RPMI7951 (cell line): ENCODE measurements around the gene EXOC6B. TPM values are rescaled to one million over a fixed set of nuclear protein-coding genes. Genes with fewer than 3 reads are reported as not detected.

Experiments
- DNase-seq: peaks from one replicate; pipeline ENCODE4 v3.0.0-alpha.2; 2012; ENCODE audit warnings: low read depth
- total RNA-seq: library from RNA; depleted of rRNA; stranded (reverse); fragments of >200 nt; shearing (Covaris generic); gene quantifications from 2 replicates; pipeline ENCODE4 v1.2.3, GENCODE V29; 2014

EXOC6B gene
- total RNA-seq, 1 experiment from 2014 or later = 9.9 TPM

DNA sequence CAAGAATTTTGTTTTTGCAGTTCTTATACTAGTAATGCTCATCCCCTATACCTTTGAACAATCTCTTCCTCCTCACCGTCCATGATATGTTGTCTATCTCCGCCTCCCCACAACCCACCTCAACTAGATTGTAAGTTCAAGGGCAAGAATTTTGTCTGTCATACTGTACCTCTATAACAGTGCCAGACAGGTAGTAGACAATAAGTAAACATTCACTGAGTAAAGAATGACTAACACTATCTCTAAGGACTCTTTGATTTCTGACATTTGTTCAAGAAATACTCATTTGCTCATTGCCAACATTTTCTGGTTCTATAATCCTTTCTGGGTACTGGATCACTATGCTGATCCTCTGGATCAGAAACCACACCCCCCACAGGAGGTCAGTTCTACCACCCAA lies 82.4 kb downstream of the EXOC6B start:
- no peak for DNase-seq

DNA sequence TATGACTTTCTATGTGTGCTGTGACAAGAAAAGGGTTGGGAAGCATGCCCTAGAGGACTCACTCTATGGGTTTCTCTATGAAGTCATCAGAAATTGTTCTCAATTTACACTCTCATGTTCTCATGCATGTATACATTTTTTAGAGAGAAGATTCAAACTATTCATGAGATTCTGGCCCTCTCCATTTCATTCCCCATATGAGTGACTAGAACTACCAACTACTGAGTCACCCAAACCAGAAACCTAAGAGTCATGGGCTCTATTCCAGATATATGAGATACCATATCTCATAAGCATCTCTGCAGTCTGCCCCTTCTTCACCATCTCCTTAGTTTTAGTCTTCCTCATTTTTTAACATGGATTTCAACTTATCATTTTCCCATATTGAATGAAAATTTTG lies 87.7 kb downstream of the EXOC6B start:
- no peak for DNase-seq

DNA sequence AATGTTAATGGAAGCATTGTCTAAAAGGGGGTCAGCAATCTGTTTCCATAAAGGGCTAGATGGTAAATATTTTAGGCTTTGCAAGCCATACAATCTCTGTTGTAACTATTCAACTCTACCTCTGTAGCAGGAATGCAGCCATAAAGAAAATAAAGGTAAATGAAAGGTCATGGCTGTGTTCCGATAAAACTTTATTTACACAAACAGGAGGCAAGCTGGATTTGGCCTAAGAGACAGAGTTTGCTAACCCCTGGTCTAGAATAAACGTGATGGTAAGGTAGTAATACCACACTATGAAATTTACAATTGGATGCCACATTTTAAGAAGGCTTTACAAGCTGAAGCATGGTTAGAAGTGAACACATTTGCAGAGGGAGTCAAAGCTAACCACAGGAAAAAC lies 91.4 kb downstream of the EXOC6B start:
- DNase-seq = no peak

DNA sequence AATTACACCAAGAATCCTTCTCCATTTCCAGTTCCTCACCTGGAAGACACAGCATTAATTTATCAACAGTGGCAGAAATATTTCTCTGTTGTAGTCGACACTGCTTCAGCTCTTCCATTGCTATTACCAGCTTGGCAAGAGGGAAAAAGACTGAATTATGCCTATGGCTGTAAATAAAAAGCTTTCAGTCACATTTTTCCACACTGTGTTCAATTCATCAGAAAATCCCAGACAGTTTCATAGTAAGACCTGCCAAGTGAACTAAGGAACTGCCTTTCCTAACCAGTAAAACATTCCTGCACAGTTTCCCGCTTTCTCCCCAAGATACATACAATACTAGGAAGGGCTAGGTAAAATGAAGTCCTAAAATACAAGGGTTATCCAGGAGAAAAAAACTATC lies 94.7 kb downstream of the EXOC6B start:
- DNase-seq = no peak

DNA sequence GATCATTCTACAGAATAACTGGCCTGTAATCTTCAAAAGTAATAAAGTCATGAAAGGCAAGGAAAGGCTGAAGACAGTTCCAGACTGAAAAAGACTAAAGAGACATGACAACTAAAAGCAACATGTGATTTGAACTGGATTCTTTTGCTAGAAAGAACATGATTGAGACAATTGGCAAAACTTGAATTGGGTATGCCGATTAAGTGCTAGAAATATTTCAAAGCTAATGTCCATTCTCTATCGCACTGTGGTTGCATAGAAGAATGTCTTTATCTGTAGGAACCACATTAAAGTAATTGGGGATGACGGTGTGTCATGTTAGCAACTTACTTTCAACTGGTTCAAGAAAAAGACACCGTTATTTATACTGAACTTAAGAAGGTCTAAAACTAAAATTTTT lies 98.5 kb downstream of the EXOC6B start:
- no peak for DNase-seq

DNA sequence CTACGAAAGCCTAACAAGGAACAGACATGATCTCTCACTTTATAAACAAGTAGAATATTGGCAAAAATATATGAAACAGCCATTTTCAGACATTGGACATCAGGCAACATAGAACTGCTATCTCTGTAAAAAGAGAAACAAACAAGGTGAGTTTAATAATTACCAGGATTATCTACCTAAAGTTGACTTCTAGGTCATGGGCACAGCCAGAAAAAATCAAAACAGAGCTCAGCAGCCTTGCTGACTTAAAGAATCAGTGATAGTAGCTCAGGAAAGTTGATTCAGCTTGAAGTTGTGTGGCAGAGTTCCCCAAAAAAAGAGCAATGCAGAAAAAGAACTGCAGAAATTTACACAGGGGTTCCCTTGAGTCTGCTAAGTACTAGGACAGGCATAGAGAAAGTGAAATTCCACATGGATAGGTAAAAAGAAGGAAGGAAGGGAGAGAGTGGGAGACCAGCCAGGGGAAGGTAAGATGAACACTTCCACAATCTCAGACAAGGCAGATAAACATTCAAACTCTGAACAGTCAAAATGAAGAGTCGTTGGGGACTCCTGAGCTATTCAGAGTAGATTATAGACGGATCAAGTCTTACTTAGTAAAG lies 102.0 kb downstream of the EXOC6B start:
- DNase-seq = no peak

DNA sequence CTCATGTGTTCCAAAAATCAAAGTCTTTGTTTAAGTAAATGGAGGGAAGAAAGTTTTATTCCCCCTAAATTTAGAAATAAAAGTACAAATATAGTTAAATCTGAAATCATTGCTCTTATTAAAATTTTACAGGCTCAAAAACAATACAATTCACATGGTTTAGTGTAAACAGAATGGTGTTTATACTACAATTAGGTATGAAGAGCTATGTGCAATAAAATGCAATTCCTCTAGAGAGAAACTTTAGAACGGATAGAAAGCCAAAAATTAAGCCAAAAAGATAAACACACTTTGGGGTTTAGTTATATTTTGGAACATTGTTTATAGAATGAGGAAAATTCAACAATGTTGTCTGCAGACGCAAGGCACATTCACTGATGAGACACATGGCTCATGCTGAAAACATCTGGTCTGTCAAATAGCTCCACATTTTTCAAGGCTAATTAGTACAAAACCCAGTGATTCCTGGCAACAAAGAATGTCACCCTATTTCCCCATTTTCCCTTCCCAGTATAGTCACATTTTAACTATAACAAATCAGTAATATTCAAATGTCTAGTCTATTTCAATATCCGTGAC lies 103.3 kb downstream of the EXOC6B start:
- DNase-seq = peak; percentile 46

DNA sequence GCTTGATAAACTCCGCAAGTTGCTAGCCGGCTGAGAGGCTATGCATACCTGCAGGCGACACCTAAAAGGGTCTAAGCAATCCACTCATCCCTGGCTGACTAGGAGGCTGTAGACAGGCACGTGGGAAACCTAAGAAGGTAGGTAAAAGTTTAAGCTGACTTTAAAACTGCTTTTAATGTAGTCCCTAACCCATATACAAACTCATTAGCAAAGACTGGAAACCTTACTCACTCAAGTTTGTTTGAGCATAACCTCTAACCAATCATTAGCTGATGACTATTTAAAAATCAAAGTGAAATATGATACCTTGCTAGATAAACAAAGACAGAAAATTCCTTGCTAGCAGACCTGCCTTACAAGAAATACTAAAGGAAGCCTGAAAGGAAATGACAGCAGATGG lies 106.4 kb downstream of the EXOC6B start:
- DNase-seq = peak; percentile 16

DNA sequence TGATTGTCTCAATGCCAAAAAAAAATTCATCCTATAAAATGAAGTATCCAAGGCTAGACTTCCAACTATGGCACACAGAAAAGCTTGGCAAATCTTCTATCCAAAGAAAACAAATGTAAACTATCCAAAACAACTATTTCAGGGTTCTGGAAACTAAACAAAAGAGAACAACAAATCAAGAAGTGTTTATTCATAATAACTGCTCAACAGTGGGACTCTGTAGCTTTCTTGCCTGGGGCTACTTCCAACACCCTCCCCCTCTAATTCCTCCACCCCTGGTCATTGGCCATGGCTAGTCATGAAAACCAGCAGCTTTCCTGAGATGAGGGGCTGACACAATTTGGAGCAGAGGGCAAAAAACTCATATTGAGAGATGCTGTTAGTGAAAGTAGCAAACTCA lies 107.0 kb downstream of the EXOC6B start:
- peak; percentile 10 for DNase-seq

DNA sequence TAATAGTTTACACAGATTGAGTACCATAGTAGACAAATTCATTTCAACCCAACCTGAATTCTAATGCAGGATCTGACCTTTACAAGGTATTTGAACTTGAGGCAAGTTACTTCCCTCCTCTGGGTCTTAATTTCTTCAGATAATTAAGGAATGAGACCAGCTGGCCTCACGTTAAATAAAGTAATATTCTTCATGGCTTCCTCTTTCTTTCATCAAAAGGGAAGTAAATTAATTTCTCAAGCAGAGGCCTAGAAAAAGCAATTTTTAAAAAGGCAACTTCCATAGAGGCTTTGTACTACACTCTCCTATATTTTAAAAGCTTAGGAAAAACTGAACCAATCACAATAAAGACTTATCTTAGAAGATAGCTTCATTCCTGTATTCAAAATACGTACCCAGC lies 109.2 kb downstream of the EXOC6B start:
- no peak for DNase-seq

DNA sequence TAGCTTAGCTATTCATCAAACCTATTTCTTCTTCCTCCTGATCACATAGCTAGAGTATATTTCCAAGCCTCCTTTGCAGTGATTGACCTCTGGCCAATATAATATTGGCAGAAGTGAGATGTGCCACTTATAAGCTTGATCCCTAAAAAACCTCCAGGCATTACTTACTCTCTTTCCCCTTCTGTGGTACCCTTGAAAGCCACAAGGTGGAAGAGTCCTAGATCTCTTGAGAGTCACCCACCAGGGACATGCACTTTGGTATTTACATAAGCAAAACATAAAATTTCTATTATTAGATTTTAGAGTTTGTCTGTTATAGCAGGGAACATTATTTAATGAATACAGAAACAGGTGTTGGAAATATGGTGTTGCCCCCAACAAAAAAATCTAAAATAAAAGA lies 112.0 kb downstream of the EXOC6B start:
- no peak for DNase-seq

DNA sequence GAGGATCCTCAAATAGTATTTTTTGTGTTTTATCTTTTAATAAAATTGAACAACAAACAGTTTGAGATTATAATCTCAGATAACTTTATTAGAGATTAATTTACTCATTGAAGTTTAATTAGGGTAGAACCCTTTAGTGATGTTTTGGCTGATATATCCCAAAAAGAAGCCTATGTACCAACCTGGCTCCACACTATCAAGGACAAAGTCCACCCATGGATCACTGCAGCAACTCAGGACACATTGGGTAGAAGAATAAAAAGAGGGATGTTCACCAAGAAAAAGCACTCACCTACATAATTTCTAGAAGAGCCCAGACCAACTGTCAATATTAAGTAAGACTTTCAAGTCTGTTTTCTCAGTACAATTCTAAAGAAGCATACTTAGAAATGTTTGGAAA lies 112.9 kb downstream of the EXOC6B start:
- no peak for DNase-seq

DNA sequence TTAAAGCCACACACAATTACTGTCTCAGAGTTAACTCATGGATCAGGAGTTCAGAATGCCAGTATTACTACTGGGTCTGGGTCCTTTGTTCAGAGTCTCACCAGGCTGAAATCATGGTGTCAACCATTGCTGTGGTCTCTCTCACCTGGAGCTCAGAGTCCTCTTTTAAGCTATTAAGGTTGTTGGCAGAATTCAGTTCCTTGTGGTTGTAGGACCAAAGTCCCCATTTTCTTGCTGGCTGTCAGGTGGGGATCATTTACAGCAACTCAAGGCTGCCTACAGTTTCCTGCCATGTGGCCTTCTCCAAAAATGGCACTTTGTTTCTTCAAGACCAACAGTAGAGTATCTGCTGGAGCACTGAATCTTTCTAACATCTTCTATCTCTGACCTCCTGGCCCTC lies 113.5 kb downstream of the EXOC6B start:
- no peak for DNase-seq

DNA sequence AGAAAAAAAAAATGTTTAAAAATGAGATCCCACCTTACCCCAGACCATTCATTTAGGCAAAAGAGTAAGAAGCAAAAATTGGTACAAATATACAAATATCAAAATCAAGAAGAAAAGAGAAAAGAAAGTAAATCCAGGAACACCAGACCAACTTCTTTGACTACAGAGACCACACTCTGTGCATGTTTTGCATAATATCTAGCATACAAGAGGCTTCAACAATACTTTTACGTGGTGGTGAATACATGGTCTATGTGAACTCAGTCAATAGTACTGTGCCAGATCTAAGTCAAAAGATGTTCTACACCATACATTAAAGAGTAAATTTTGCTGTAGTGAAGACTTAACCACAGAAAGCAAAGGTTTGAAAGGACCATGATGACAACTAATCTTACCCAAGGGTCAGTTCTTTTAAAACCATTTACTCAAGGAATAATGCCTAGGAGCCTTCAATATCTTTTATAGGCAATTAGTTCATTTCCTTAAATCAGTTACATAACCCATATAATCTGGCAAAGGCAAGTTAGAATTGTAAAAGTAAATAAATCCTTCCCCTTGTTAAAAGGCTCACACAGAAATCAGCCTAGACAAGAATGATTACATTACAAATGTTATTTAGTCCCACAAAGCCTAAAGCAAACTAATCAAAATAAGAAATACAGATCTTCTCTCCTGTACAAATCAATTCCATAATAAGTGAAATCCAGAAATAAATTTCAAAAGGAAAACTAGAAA lies 115.2 kb downstream of the EXOC6B start:
- DNase-seq = no peak

DNA sequence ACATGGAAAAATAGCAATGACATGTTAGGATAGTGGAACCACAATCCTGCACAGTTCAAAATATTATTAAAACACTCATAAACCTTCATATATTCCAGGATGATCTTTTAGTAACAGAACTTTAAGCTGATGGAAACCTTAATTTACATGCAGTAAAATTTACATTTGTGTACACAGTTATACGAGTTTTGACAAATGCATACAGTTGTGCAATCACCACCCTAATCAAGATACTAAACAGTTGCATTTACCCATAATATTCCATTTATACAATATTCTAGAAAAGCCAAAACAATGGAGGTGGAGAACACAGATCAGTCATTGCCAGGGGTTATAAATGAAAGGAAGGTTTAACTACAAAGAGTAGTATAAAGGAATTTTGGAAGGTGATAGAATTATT lies 117.6 kb downstream of the EXOC6B start:
- no peak for DNase-seq

DNA sequence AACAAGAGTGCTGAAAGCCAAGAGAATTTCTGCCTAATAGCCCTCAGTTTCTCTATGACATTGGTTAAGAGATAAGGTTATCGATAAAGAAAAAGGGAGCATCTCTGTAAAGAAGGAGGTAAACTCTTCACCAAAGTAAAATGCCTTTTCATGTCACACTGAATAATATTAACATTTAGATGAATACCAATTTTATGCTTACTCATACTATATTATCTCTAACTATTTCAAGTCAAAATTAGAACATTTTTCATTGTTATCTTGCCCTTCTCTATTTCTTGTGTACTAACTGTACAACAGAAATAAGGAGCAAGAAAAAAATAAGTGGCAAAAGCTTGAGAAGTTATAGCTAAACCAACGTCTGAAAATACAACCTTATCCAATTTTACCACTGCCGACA lies 127.5 kb downstream of the EXOC6B start:
- no peak for DNase-seq

DNA sequence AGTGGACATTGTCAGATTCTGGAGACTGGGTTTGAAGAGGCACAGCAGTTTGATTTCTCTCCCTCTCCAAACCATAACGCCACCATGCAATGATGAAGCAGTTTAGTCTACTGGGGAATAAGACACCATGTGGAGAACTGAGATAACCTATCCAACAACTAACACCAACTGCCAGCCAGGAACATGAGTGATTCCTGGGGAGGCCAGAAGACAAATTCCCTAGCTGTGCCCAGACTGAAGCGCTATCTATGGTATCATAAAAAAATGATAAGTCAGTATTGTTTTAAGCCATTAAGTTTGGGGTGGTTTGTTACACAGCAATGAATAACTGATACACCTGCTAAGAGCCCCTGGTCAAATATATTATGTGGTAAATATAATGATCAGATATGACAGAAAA lies 129.3 kb downstream of the EXOC6B start:
- DNase-seq = no peak

DNA sequence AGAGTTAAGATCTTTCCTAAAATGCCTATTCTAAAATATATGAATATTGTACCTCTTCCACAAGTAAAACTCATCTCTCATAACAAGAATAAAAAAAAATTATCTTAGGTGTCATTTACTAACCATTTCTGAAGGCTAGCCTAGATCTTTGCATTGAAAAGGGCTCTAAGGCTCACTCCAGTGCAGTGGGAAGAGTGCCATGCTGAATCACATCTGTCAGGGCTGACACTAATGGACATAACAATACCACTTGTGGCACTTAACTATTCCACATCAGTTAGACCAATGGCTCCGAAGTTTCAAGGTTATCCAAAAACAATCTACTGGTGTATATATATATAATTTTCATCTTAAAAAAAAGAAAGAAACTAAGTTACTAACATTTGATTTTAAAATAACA lies 130.2 kb downstream of the EXOC6B start:
- DNase-seq = no peak

DNA sequence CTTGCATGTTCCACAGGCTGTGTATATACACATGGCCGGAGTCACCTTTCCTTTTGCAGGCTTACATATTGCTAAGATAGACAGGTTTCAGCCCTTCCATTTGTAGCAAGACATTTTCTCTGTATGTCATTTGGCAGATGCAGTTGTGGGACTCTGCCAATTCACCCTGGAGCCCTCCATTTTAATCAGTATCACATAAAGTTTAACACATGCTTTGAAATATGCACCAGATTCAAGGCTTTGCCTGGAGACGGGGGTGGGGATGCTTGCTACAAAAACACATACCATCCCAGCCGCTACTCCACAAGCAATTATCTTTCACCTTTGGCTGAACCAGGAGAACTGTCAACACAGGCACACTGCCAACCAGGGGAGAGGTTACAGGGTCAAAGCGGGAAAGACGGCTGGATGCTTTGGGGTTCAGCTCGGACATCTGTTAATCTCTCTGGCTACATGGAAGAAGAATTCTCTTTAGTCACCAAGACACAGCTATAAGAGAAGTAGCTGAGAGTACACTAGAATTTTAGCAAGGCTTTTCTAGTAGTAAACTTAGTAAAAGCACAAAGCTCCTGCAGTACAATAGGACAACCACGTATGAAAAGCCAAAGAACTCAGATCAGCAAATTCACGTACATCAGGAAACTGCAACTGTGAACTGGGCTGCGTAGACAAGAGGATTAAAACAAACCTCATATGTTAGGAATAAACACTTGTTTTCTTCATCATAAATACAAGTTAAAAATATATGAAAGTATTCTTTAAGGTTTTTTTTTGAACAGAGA lies 130.9 kb downstream of the EXOC6B start:
- DNase-seq = peak; percentile 79

DNA sequence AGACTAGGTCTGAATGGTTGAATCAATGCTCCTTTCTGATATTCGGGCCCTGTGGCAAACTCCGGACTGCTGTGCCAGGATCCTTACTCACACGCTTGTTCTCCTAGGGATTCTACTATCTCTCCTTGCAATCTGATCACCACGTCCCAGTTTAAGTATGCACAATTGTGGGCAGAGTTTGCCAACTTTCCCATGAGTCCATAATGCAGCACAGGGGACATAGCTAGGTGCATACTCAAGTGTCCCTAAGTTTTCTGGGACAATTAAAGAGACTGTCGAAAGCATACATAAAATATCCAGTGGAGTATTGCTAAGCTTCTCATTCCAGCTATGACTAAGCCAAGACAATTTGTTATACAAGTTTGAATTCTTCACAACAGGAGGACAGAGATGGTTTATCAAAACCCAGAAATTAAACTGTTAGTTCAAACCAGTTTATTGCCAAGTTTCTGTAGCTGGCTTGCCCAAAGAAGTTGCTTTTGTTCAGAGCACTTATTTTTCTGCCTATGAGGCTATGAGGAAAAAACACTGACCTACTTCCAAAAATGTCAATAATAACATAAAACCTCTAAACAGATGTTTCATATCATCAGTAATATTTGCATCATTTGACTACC lies 136.1 kb downstream of the EXOC6B start:
- DNase-seq = no peak

DNA sequence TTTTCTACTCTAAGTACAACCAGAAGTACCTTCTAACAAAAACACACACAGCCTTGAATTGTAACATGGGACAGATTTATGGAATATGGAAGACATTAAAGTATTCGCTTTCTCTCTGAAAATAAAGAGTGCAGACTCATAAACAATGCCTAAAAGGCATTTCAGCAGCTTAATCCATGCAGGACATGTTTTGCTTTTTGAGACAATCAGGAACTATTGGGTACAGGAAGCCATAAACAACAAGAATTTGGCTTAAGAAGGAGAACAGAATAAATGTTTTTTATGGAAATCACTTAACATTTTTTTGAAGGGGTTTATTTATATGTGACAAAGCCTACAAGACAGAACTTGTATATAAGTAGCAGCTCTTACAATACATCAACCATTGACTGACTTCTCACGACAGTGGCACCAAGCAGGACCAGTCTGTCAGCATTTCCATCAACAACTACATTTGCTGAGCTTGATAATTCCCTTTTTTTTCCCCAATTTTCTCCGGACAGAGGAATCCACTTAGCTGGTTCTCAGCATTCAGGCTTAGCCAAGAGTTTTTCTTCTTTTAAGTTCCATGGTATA lies 140.1 kb downstream of the EXOC6B start:
- DNase-seq = no peak

DNA sequence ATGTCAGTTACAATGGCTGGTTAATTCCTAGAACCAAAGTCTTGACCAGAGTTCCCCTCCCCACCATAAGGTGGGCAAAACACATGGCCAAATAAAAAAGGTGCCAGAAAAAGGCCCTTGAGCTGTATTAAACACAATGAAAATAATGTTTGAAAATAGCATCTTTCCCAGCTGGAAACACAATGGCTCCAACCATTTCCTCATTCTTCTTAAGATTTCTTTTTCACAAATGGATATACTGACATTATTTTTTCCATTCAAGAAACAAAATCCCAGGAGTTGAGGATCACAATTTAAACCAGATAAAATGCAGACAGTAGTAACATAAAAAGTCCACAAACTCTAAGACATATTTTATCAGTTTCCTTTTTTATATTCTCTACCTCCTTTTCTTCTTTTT lies 143.8 kb downstream of the EXOC6B start:
- no peak for DNase-seq
